GM18507 (cell line): ENCODE measurements around the gene CNOT8.
"Not testable (repeated sequence)": the region's sequence is repeated elsewhere in the genome, so short reads cannot be mapped to it uniquely, and the experiment has no call there.

Source experiments
- DNase-seq: peaks from one replicate; pipeline ENCODE4 v3.0.0; 2011; ENCODE audit warnings: low read depth; ENCODE audit not compliant: insufficient read length; ENCODE audit errors: extremely low spot score
- FAIRE-seq: peaks from 2 replicates; lab custom pipeline; 2011; peaks lifted over from hg19 to GRCh38; lab: Jason Lieb, UNC

The CNOT8 gene

GRCh38 chr5:154899151-154899816, 40.9 kb downstream of the CNOT8 start:
- FAIRE-seq: no peak

GRCh38 chr5:154900066-154900465, 41.6 kb downstream of the CNOT8 start:
- FAIRE-seq: no peak
- DNase-seq: no peak

More at GRCh38 chr5:154899151-154899816, 40.9 kb downstream of the CNOT8 start:
- no peak for DNase-seq

GRCh38 chr5:154901276-154901675, 42.8 kb downstream of the CNOT8 start:
- FAIRE-seq: no peak

GRCh38 chr5:154901913-154902312, 43.5 kb downstream of the CNOT8 start:
- DNase-seq (no peak), FAIRE-seq (no peak)

More at GRCh38 chr5:154901276-154901675, 42.8 kb downstream of the CNOT8 start:
- DNase-seq: no peak

- not testable (repeated sequence) for DNase-seq, FAIRE-seq
Measured at GRCh38 chr5:154905601-154906000, 47.2 kb downstream of the CNOT8 start.

- no peak for FAIRE-seq
- DNase-seq: no peak
Measured at GRCh38 chr5:154916874-154917273, 58.4 kb downstream of the CNOT8 start.

- FAIRE-seq: no peak
- DNase-seq: no peak
Measured at GRCh38 chr5:154917757-154918156, 59.3 kb downstream of the CNOT8 start.

- DNase-seq (no peak), FAIRE-seq (no peak)
Measured at GRCh38 chr5:154923441-154924430, 65.3 kb downstream of the CNOT8 start.
